K562 (cell line): ENCODE data around the gene HAUS5. TPM values are rescaled to one million over a fixed set of nuclear protein-coding genes. Genes with fewer than 3 reads are reported as not detected.

ENCODE experiments used
- ATAC-seq: fragments of 200-7000 bp; cut with Tn5 transposase; 3 replicates; pipeline ENCODE4 v1.9.1; 2020; ENCODE audit warnings: moderate library complexity
- BruUV-seq: library from RNA; stranded (reverse); fragments of 400-500 nt; replicated peaks from 2 replicates; lab custom pipeline; 2021; lab: Mats Ljungman, UMichigan
- CTCF ChIA-PET: fragments of 300-600 bp; formaldehyde crosslinking; extraction: SDS; loops from one replicate; lab custom pipeline; 2021; ENCODE audit warnings: low intra/inter-chr PET ratio; lab: Yijun Ruan, JAX
- POLR2A ChIA-PET: fragments of 300-600, 350-650 bp; sonication (Branson Sonifier 250); formaldehyde crosslinking; extraction: SDS; loops from one replicate; lab custom pipeline; 2021; ENCODE audit warnings: antibody characterized with exemption, inconsistent platforms; lab: Yijun Ruan, JAX
- DNase-seq, 4 experiments: peaks; one replicate each; pipeline versions ENCODE4 v3.0.0 to v3.0.0-alpha.2; 2011 to 2018; ENCODE audit warnings: low spot score in 3 of 4, mixed read lengths in 3 of 4; ENCODE audit errors: extremely low read depth in 1 of 4
- FAIRE-seq: peaks from 2 replicates; lab custom pipeline; 2011; peaks lifted over from hg19 to GRCh38; lab: Jason Lieb, UNC
- H2AFZ ChIP-seq: 2 replicates; pipeline ENCODE4 v1.6.0; 2011; ENCODE audit warnings: low read depth, low read length, control low read depth, inconsistent platforms
- H3K27ac ChIP-seq: fragments of 200-600 bp; 3 replicates; pipeline ENCODE4 v1.8.0; 2011; ENCODE audit warnings: low read depth, mild to moderate bottlenecking, control low read depth, inconsistent platforms, low read length, moderate library complexity, mixed read lengths; ENCODE audit errors: extremely low read depth
- H3K27me3 ChIP-seq, 2 experiments: fragments of 300-600 bp in 1 of 2; 2 replicates in 1 of 2; 3 replicates in 1 of 2; pipeline versions ENCODE4 v1.6.0 to v1.8.0; 2011; ENCODE audit warnings: inconsistent platforms in 2 of 2, low read length in 2 of 2, mild to moderate bottlenecking in 1 of 2, mixed read lengths in 1 of 2, moderate library complexity in 1 of 2; ENCODE audit not compliant: control insufficient read depth in 2 of 2, insufficient read depth in 2 of 2
- H3K36me3 ChIP-seq: fragments of 300-600 bp; 3 replicates; pipeline ENCODE4 v1.8.0; 2011; ENCODE audit warnings: mild to moderate bottlenecking, low read length, inconsistent platforms; ENCODE audit not compliant: control insufficient read depth, insufficient read depth
- H3K4me1 ChIP-seq, 2 experiments: fragments of 200-600 bp in 1 of 2; replicated peaks in 1 of 2; 2 replicates in 1 of 2; 3 replicates in 1 of 2; pipeline versions ENCODE4 v1.5.1 to v1.8.0; 2011; ENCODE audit warnings: inconsistent platforms in 2 of 2, low read length in 2 of 2, mild to moderate bottlenecking in 1 of 2, mixed read lengths in 1 of 2, moderate library complexity in 1 of 2; ENCODE audit not compliant: control insufficient read depth in 2 of 2, insufficient read depth in 2 of 2
- H3K4me2 ChIP-seq: 2 replicates; pipeline ENCODE4 v1.6.1; 2011; ENCODE audit warnings: low read length, control low read depth, inconsistent platforms, mixed read lengths; ENCODE audit not compliant: insufficient read depth
- H3K4me3 ChIP-seq: fragments of 200-600 bp; sonication (generic), shearing (Covaris generic); 2 replicates; pipeline ENCODE4 v1.5.1; 2016; ENCODE audit warnings: control low read depth, inconsistent platforms
- H3K79me2 ChIP-seq: fragments of 200-600 bp; 3 replicates; pipeline ENCODE4 v1.8.0; 2011; ENCODE audit warnings: low read length, inconsistent platforms; ENCODE audit not compliant: control insufficient read depth, insufficient read depth
- H3K9ac ChIP-seq, 2 experiments: 2 replicates each; pipeline versions ENCODE4 v1.6.0 to v1.6.1; 2011; ENCODE audit warnings: low read depth in 2 of 2, low read length in 2 of 2, control low read depth in 1 of 2, inconsistent platforms in 1 of 2, mild to moderate bottlenecking in 1 of 2, mixed read lengths in 1 of 2; ENCODE audit not compliant: insufficient read depth in 1 of 2
- H3K9me1 ChIP-seq: one replicate; pipeline ENCODE4 v1.6.0; 2011; ENCODE audit warnings: inconsistent platforms, mild to moderate bottlenecking, low read length, moderate library complexity; ENCODE audit not compliant: control insufficient read depth, insufficient read depth
- H3K9me3 ChIP-seq: replicated peaks from 2 replicates; pipeline ENCODE4 v1.5.1; 2011; ENCODE audit warnings: low read depth, low read length, inconsistent platforms; ENCODE audit not compliant: control insufficient read depth, insufficient read depth
- H4K20me1 ChIP-seq: replicated peaks from 2 replicates; pipeline ENCODE4 v1.6.1; 2011; ENCODE audit warnings: low read length, inconsistent platforms, mixed read lengths; ENCODE audit not compliant: control insufficient read depth, insufficient read depth
- ATF3 ChIP-seq, 2 experiments: fragments of 450-650 bp in 1 of 2; sonication (generic) in 1 of 2; formaldehyde crosslinking in 1 of 2; IDR thresholded peaks in 1 of 2; conservative IDR thresholded peaks in 1 of 2; 2 replicates each; pipeline versions ENCODE4 v1.6.1 to v1.8.1; 2016 to 2023; ENCODE audit warnings: mild to moderate bottlenecking in 2 of 2, moderate library complexity in 2 of 2, inconsistent platforms in 1 of 2, missing genetic modification reagents in 1 of 2
- ATF7 ChIP-seq: fragments of 450-650 bp; IDR thresholded peaks from 2 replicates; pipeline ENCODE4 v1.7.1; 2014; ENCODE audit warnings: mild to moderate bottlenecking, moderate library complexity
- JUND ChIP-seq, 2 experiments: IDR thresholded peaks; 2 replicates in 1 of 2; 3 replicates in 1 of 2; pipeline ENCODE4 v1.6.1; 2011; ENCODE audit warnings: borderline replicate concordance in 2 of 2, low read depth in 2 of 2, low read length in 2 of 2, improper control_type of control experiment in 1 of 2, missing biosample characterization in 1 of 2, missing genetic modification characterization in 1 of 2, missing genetic modification reagents in 1 of 2
- MEIS2 ChIP-seq: fragments of 450-650 bp; IDR thresholded peaks from 2 replicates; pipeline ENCODE4 v1.6.1; 2014; ENCODE audit warnings: mild to moderate bottlenecking; ENCODE audit not compliant: partially characterized antibody
- PKNOX1 ChIP-seq: fragments of 450-650 bp; IDR thresholded peaks from 2 replicates; pipeline ENCODE4 v1.6.1; 2016
- STAT5B ChIP-seq: fragments of 250-450 bp; sonication (Bioruptor Pico); IDR thresholded peaks from 2 replicates; pipeline ENCODE4 v1.8.0; 2021; ENCODE audit warnings: mild to moderate bottlenecking, inconsistent platforms
- ZNF197 ChIP-seq: fragments of 200-800 bp; sonication (Bioruptor generic); IDR thresholded peaks from 2 replicates; pipeline ENCODE4 v1.6.1; 2016; ENCODE audit warnings: low read depth, missing genetic modification characterization, missing compliant biosample characterization
- ZNF280A ChIP-seq: fragments of 450-650 bp; IDR thresholded peaks from 2 replicates; pipeline ENCODE4 v1.6.1; 2018; ENCODE audit warnings: mild to moderate bottlenecking, low read depth; ENCODE audit not compliant: partially characterized antibody
- WGBS: fragments of 100-300 bp; shearing (Covaris generic); methylation state at CpG from one replicate; pipeline ENCODE4 v1.1.6; 2016; ENCODE audit warnings: low coverage, mixed read lengths; ENCODE audit not compliant: insufficient coverage; ENCODE audit errors: missing lambda C conversion rate; 5-methylcytosine and 5-hydroxymethylcytosine counted together
- in situ Hi-C: fragments of 300-500 bp; cut with MboI; formaldehyde crosslinking; loops from 4 replicates; pipeline ENCODE4 v1.15.0; 2018; ENCODE audit warnings: inconsistent platforms, mixed read lengths
- intact Hi-C: fragments of 100-400 bp; cut with micrococcal nuclease; formaldehyde crosslinking; loops from 2 replicates; pipeline ENCODE4 v1.14.2; 2022
- polyA plus RNA-seq, 8 experiments: library from polyadenylated mRNA; depleted of rRNA in 4 of 8; stranded (reverse) in 5 of 8; unstranded in 3 of 8; fragments of >200 nt; fragmentation: Nextera tagmentation in 2 of 8; fragmentation: Illumina TruSeq in 1 of 8; extraction: Ambion mirVana in 2 of 8; extraction: Trizol in 1 of 8; gene quantifications; 2 replicates each; pipeline versions ENCODE4 v1.2.1 to v1.2.3, GENCODE V29; 2011 to 2014; ENCODE audit warnings: inconsistent platforms in 1 of 8, missing spikeins in 1 of 8
- total RNA-seq, 7 experiments: library from RNA; depleted of rRNA in 6 of 7; stranded (reverse); fragments of >200 nt in 6 of 7; fragmentation: Illumina TruSeq in 2 of 7; extraction: Trizol in 2 of 7; gene quantifications; 2 replicates each; pipeline versions ENCODE4 v1.2.1 to v1.2.3, GENCODE V29; 2011 to 2021; ENCODE audit warnings: low replicate concordance in 1 of 7

Gene HAUS5
- total and polyA plus RNA-seq, 9 of the 15 experiments (the other 6 are each of a cell fraction or from before 2014, with no cell fraction given) = 3.5 to 41.3 (median 14.2) TPM

GRCh38 chr19:35571406-35571965 is 41.0 kb upstream of the HAUS5 start:
- no TSS peak for BruUV-seq
- Histone ChIP-seq H3K9me3 (peaks cover 10% of the 10 kb centered on the region; the same call in 1 of the 2 replicates), H3K9me1 (no peaks in the 10 kb centered on the region), H3K4me3 (no peak overlapping the region), H3K4me1 (no peaks in the 10 kb centered on the region), H3K9ac (no peak overlapping the region), H4K20me1 (no peaks in the 10 kb centered on the region), H3K27me3 (peaks cover 0 to 27% of the 10 kb centered on the region in 2 experiments; a peak in 2 of 5 replicates), H3K79me2 (no peaks in the 10 kb centered on the region), H3K4me2 (no peak overlapping the region), H3K36me3 (no peaks in the 10 kb centered on the region), H3K27ac (no peak overlapping the region), H2AFZ (no peak overlapping the region)
- ChIA-PET CTCF (no interaction called here), POLR2A (interaction anchor here (1.2 kb wide), 1 partner anchor 20 kb away, joined by 3 read pairs; no protein-coding TSS in a partner anchor)
- in situ Hi-C loops (no loop called here), intact Hi-C loops (no loop called here)
- peak; percentile 48; the same call in 1 of the 2 replicates for TF ChIP-seq ATF7
- no peak for TF ChIP-seq STAT5B (CRISPR knock-in tag)
- TF ChIP-seq PKNOX1 = peak; percentile 25; the same call in 1 of the 2 replicates
- TF ChIP-seq MEIS2 = peak; percentile 16
- no peak for TF ChIP-seq ZNF197 (CRISPR knock-in tag)
- TF ChIP-seq ATF3 (IDR thresholded peaks at IDR 0.05) = peak; percentile 73
- TF ChIP-seq ATF3 (CRISPR knock-in tag; conservative IDR thresholded peaks at IDR 0.05) = no peak
- TF ChIP-seq JUND (IDR thresholded peaks at IDR 0.05; ENCODE audit: borderline replicate concordance, low read depth, low read length) = no peak
- TF ChIP-seq JUND (tag; IDR thresholded peaks at IDR 0.05; ENCODE audit: borderline replicate concordance, low read depth, low read length) = 0 out of 3 replicates have a peak, but pooled peaks have one; percentile 18
- no peak for TF ChIP-seq ZNF280A
- ATAC-seq (no peak), FAIRE-seq (no peak), DNase-seq (no peak)
- WGBS = 0% methylated on average over 1 of the region's 1 CpG
